CD14-positive monocyte (primary cell): Measurements from ENCODE around the gene MACROD2. TPM values are rescaled to one million over a fixed set of nuclear protein-coding genes. Genes with fewer than 3 reads are reported as not detected.

Source experiments
- DNase-seq, 3 donors: peaks; one replicate each; pipeline ENCODE4 v3.0.0-alpha.2; 2011 to 2022
- H2AFZ ChIP-seq: 2 replicates; pipeline ENCODE4 v1.6.0; 2012; ENCODE audit warnings: mild to moderate bottlenecking, low read depth, low read length, inconsistent platforms; ENCODE audit not compliant: insufficient read depth, poor library complexity, severe bottlenecking
- H3K27ac ChIP-seq, 2 donors: 1 replicate in 1 of 2; 2 replicates in 1 of 2; pipeline ENCODE4 v1.5.1; 2012 to 2013; ENCODE audit warnings: low read length in 2 of 2, control low read depth in 1 of 2, inconsistent platforms in 1 of 2, low read depth in 1 of 2, mild to moderate bottlenecking in 1 of 2
- H3K27me3 ChIP-seq, 2 donors: one replicate each; pipeline versions ENCODE4 v1.6.0 to v1.6.1; 2011 to 2013; ENCODE audit warnings: low read length in 2 of 2; ENCODE audit not compliant: control insufficient read depth in 2 of 2, insufficient read depth in 2 of 2
- H3K36me3 ChIP-seq, 2 donors: replicated peaks in 1 of 2; 1 replicate in 1 of 2; 2 replicates in 1 of 2; pipeline versions ENCODE4 v1.5.1 to v1.6.1; 2012 to 2013; ENCODE audit warnings: low read length in 2 of 2, control low read depth in 1 of 2, inconsistent platforms in 1 of 2, mild to moderate bottlenecking in 1 of 2; ENCODE audit not compliant: insufficient read depth in 2 of 2, control insufficient read depth in 1 of 2
- H3K4me1 ChIP-seq, 2 donors: 1 replicate in 1 of 2; 2 replicates in 1 of 2; pipeline versions ENCODE4 v1.5.1 to v1.6.1; 2012 to 2013; ENCODE audit warnings: low read length in 2 of 2, control low read depth in 1 of 2, inconsistent platforms in 1 of 2, mild to moderate bottlenecking in 1 of 2, moderate library complexity in 1 of 2; ENCODE audit not compliant: insufficient read depth in 2 of 2, control insufficient read depth in 1 of 2
- H3K4me2 ChIP-seq: replicated peaks from 2 replicates; pipeline ENCODE3; 2012; ENCODE audit warnings: low read length, moderate library complexity, mild to moderate bottlenecking; ENCODE audit not compliant: poor library complexity, severe bottlenecking; ENCODE audit errors: extremely low read depth
- H3K4me3 ChIP-seq, 3 experiments: fragments of 200-600 bp in 1 of 3; sonication (generic) in 1 of 3; replicated peaks in 1 of 3; 1 replicate in 2 of 3; 2 replicates in 1 of 3; pipeline ENCODE4 v1.5.1; 2011 to 2013; ENCODE audit warnings: low read length in 3 of 3, mild to moderate bottlenecking in 3 of 3, control low read depth in 2 of 3, low read depth in 2 of 3, inconsistent platforms in 1 of 3, moderate library complexity in 1 of 3
- H3K79me2 ChIP-seq: 2 replicates; pipeline ENCODE4 v1.6.0; 2012; ENCODE audit warnings: mild to moderate bottlenecking, control low read depth, inconsistent platforms, low read length, moderate library complexity; ENCODE audit not compliant: insufficient read depth
- H3K9ac ChIP-seq: 2 replicates; pipeline ENCODE4 v1.6.0; 2017; ENCODE audit warnings: low read length, mild to moderate bottlenecking; ENCODE audit not compliant: insufficient read depth, poor library complexity, severe bottlenecking
- H3K9me3 ChIP-seq, 2 donors: replicated peaks in 1 of 2; 1 replicate in 1 of 2; 2 replicates in 1 of 2; pipeline versions ENCODE4 v1.5.1 to v1.6.1; 2012 to 2013; ENCODE audit warnings: low read length in 2 of 2, control low read depth in 1 of 2; ENCODE audit not compliant: control insufficient read depth in 1 of 2, insufficient read depth in 1 of 2
- H4K20me1 ChIP-seq: 2 replicates; pipeline ENCODE4 v1.6.0; 2012; ENCODE audit warnings: mild to moderate bottlenecking, low read length, control low read depth, moderate library complexity; ENCODE audit not compliant: insufficient read depth
- H3K27ac Mint-ChIP-seq, 7 donors: one replicate each; pipeline ENCODE4 v1.8.0; 2020; ENCODE audit warnings: mild to moderate bottlenecking in 7 of 7, mixed read lengths in 7 of 7, moderate library complexity in 6 of 7, inconsistent platforms in 2 of 7
- H3K27me3 Mint-ChIP-seq, 3 donors: one replicate each; pipeline ENCODE4 v1.8.0; 2021 to 2022; ENCODE audit warnings: low read depth in 3 of 3, mild to moderate bottlenecking in 3 of 3, mixed read lengths in 3 of 3, moderate library complexity in 3 of 3, inconsistent platforms in 1 of 3
- H3K36me3 Mint-ChIP-seq, 2 donors: one replicate each; pipeline ENCODE4 v1.8.0; 2020; ENCODE audit warnings: mixed read lengths in 2 of 2, inconsistent platforms in 1 of 2, mild to moderate bottlenecking in 1 of 2
- H3K4me1 Mint-ChIP-seq: one replicate; pipeline ENCODE4 v1.8.0; 2020; ENCODE audit warnings: mild to moderate bottlenecking, mixed read lengths
- H3K4me3 Mint-ChIP-seq, 2 donors: one replicate each; pipeline ENCODE4 v1.8.0; 2020; ENCODE audit warnings: mild to moderate bottlenecking in 2 of 2, mixed read lengths in 2 of 2, moderate library complexity in 1 of 2
- H3K9me3 Mint-ChIP-seq, 7 donors: one replicate each; pipeline ENCODE4 v1.8.0; 2020 to 2022; ENCODE audit warnings: mixed read lengths in 7 of 7, mild to moderate bottlenecking in 6 of 7, moderate library complexity in 6 of 7, inconsistent platforms in 2 of 7
- WGBS: methylation state at CpG from one replicate; pipeline ENCODE4 v1.1.5; 2013; ENCODE audit warnings: missing lambda C conversion rate; ENCODE audit not compliant: insufficient coverage; 5-methylcytosine and 5-hydroxymethylcytosine counted together
- intact Hi-C, 2 donors: fragments of 100-400 bp; cut with micrococcal nuclease; formaldehyde crosslinking; loops; one replicate each; pipeline versions ENCODE4 v1.15.0 to v1.15.1; 2023
- polyA plus RNA-seq, 3 donors: library from polyadenylated mRNA; depleted of rRNA in 1 of 3; unstranded in 2 of 3; stranded (reverse) in 1 of 3; fragments of 300-500 nt in 2 of 3; fragments of >200 nt in 1 of 3; fragmentation: Illumina TruSeq in 2 of 3; gene quantifications; 1 replicate in 2 of 3; 2 replicates in 1 of 3; pipeline ENCODE4 v1.2.3, GENCODE V29; 2012 to 2021
- TF ChIP-seq, protein P1 (sequence below): fragments of 200-600 bp; IDR thresholded peaks from one replicate; pipeline ENCODE4 v1.8.0; 2022; ENCODE audit warnings: antibody characterized with exemption, mild to moderate bottlenecking

Gene MACROD2
- polyA plus RNA-seq, 3 donors = 0.23 TPM; not detected in 2

- H3K9me3 Mint-ChIP-seq = peaks cover 0 to 3% (median 2%) of the 10 kb centered on the region in 7 donors
Observed at GRCh38 chr20:15865553-15865952, 1870.2 kb downstream of the MACROD2 start.

DNA sequence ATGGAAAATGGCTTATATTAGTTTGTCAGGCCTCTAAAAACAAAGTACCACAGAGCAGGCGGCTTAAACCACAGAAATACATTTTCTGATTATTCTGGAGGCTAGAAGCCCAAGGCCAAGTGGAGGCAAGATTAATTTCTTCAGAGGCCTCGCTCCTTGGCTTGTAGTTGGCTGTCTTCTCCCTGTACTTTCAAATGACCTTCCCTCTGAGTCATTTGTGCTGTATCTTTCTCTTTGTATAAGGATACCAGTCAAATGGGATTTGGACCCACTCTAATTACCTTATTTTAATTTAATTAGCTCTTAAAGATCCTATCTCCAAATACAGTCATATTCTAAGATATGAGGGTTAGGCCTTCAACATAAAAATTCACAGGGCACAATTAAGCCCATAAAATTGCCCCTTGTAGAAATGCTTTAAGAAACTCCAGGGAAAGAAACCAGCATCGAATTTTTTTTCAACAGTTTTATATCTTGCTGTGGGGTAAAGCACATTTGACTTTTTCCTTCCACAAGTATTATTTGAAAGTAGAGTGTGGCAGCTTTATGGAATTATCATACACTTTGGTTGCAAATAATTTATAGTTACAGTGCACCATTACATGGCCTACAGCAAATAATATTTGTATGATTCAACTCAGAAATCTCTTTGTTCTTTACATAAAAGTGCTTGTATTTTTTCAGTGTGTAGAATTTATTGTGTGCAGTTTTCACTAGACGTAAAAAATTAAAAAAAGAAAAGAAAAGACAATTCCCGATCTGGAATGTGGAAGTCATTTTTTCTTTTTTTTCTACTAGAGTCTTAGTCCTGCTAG is 1871.8 kb downstream of the MACROD2 start:
- H3K4me3 Mint-ChIP-seq = no peak overlapping the region
- Histone ChIP-seq H2AFZ (no peak overlapping the region), H3K36me3 (no peaks in the 10 kb centered on the region), H4K20me1 (no peaks in the 10 kb centered on the region), H3K4me1 (no peaks in the 10 kb centered on the region), H3K27me3 (no peaks in the 10 kb centered on the region), H3K9ac (no peak overlapping the region), H3K27ac (no peak overlapping the region), H3K4me2 (no peak overlapping the region), H3K9me3 (no peaks in the 10 kb centered on the region), H3K4me3 (no peak overlapping the region), H3K79me2 (no peaks in the 10 kb centered on the region)
- H3K27ac Mint-ChIP-seq = no peak overlapping the region
- H3K36me3 Mint-ChIP-seq = no peaks in the 10 kb centered on the region
- peaks cover 0 to 3% (median 2%) of the 10 kb centered on the region in 7 donors for H3K9me3 Mint-ChIP-seq
- intact Hi-C loops = no loop called here
- DNase-seq = no peak
- WGBS = 100% methylated on average over 2 of the region's 5 CpGs
- H3K4me1 Mint-ChIP-seq = no peaks in the 10 kb centered on the region
- H3K27me3 Mint-ChIP-seq = no peaks in the 10 kb centered on the region
- TF ChIP-seq, protein P1, sequence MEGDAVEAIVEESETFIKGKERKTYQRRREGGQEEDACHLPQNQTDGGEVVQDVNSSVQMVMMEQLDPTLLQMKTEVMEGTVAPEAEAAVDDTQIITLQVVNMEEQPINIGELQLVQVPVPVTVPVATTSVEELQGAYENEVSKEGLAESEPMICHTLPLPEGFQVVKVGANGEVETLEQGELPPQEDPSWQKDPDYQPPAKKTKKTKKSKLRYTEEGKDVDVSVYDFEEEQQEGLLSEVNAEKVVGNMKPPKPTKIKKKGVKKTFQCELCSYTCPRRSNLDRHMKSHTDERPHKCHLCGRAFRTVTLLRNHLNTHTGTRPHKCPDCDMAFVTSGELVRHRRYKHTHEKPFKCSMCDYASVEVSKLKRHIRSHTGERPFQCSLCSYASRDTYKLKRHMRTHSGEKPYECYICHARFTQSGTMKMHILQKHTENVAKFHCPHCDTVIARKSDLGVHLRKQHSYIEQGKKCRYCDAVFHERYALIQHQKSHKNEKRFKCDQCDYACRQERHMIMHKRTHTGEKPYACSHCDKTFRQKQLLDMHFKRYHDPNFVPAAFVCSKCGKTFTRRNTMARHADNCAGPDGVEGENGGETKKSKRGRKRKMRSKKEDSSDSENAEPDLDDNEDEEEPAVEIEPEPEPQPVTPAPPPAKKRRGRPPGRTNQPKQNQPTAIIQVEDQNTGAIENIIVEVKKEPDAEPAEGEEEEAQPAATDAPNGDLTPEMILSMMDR = no peak

More at GRCh38 chr20:15865553-15865952, 1870.2 kb downstream of the MACROD2 start:
- Mint-ChIP-seq H3K27ac (no peak overlapping the region), H3K36me3 (no peaks in the 10 kb centered on the region), H3K4me3 (no peak overlapping the region), H3K4me1 (no peaks in the 10 kb centered on the region), H3K27me3 (no peaks in the 10 kb centered on the region)
- Histone ChIP-seq H3K4me1 (no peaks in the 10 kb centered on the region), H3K4me3 (no peak overlapping the region), H2AFZ (no peak overlapping the region), H3K9ac (no peak overlapping the region), H3K27ac (no peak overlapping the region), H3K79me2 (no peaks in the 10 kb centered on the region), H3K9me3 (no peaks in the 10 kb centered on the region), H3K36me3 (no peaks in the 10 kb centered on the region), H3K27me3 (no peaks in the 10 kb centered on the region), H4K20me1 (no peaks in the 10 kb centered on the region), H3K4me2 (no peak overlapping the region)
- WGBS = 60% methylated on average over 1 of the region's 2 CpGs
- intact Hi-C loops = no loop called here
- TF ChIP-seq, protein P1 = no peak
- no peak for DNase-seq
